Measurements from ENCODE around the gene FPR3. TPM values are rescaled to one million over a fixed set of nuclear protein-coding genes. Genes with fewer than 3 reads are reported as not detected.

Gene FPR3
- total and polyA plus RNA-seq, 9 of the 15 experiments (the other 6 are each of a cell fraction or from before 2014, with no cell fraction given), result 0.08 to 0.51 (median 0.22) TPM; not detected in 1

DNA sequence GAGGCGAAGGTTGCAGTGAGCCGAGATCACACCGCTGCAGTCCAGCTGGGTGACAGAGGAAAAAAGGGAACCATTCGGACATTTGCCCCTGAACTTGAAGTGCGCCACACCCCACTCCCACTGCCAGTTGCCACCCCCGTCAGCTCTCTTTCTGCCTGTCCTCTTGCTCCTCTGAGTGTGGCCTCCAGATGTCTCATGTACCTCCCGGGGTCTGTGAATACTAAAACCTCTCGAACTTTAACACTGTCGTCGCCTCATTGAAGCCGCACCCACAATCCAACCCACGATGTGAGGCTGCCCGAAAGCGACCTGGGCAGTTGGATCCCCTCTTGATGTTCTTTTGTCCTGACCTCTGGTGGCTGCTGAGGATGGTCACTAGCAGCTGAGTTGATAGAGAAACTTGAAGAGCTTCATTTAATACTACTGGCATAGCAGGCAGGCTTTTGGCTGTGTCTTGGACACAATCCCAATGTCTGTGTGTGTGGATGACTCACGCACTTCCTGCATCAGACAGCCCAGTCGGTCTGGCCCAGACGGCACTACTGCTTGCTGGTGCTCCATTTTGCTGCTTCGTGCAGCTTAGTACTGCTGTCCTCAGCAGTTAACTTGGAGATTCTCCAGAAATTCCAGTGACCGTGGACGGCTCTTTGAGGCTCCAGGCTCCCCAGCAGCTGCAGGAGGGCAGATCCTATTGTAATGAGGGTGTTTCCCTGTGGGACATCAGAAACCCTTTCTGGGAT is 4.2 kb downstream of the FPR3 start (continued):
- TF ChIP-seq RERE (CRISPR knock-in tag; IDR thresholded peaks at IDR 0.05; ENCODE audit: borderline replicate concordance), result no peak
- TF ChIP-seq, protein P1, sequence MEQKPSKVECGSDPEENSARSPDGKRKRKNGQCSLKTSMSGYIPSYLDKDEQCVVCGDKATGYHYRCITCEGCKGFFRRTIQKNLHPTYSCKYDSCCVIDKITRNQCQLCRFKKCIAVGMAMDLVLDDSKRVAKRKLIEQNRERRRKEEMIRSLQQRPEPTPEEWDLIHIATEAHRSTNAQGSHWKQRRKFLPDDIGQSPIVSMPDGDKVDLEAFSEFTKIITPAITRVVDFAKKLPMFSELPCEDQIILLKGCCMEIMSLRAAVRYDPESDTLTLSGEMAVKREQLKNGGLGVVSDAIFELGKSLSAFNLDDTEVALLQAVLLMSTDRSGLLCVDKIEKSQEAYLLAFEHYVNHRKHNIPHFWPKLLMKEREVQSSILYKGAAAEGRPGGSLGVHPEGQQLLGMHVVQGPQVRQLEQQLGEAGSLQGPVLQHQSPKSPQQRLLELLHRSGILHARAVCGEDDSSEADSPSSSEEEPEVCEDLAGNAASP (IDR thresholded peaks at IDR 0.05), result no peak
- TF ChIP-seq TBL1XR1 (IDR thresholded peaks at IDR 0.05; ENCODE audit: low read length in 2 of 2), result peak in 1 of 2 experiments; percentile 60; a peak in 1 of 4 replicates
- TF ChIP-seq TBP (optimal IDR thresholded peaks at IDR 0.05; ENCODE audit: low read depth, low read length), result peak; percentile 47
- peak; percentile 7; the same call in 1 of the 2 replicates for TF ChIP-seq AFF4 (CRISPR knock-in tag; IDR thresholded peaks at IDR 0.05)
- TF ChIP-seq ZNF12 (CRISPR knock-in tag; IDR thresholded peaks at IDR 0.05), result no peak
- no peak for TF ChIP-seq GABPB1 (CRISPR knock-in tag; IDR thresholded peaks at IDR 0.05)
- TF ChIP-seq SMAD4 (CRISPR knock-in tag; conservative IDR thresholded peaks at IDR 0.05), result peak; percentile 96
- TF ChIP-seq ZBTB17 (CRISPR knock-in tag; IDR thresholded peaks at IDR 0.05), result no peak
- 0 out of 2 replicates have a peak, but pooled peaks have one; percentile 7 for TF ChIP-seq TEAD2 (tag; IDR thresholded peaks at IDR 0.05)
- TF ChIP-seq ELF4 (CRISPR knock-in tag; IDR thresholded peaks at IDR 0.05), result peak; percentile 16; the same call in 1 of the 2 replicates
- no peak for TF ChIP-seq RHOXF2B (CRISPR knock-in tag; conservative IDR thresholded peaks at IDR 0.05)
- 0 out of 2 replicates have a peak, but pooled peaks have one; percentile 8 for TF ChIP-seq CAMTA2 (CRISPR knock-in tag; conservative IDR thresholded peaks at IDR 0.05)
- TF ChIP-seq ZNF311 (CRISPR knock-in tag; IDR thresholded peaks at IDR 0.05), result 0 out of 2 replicates have a peak, but pooled peaks have one; percentile 13
- peak; percentile 40 for TF ChIP-seq KDM5B (IDR thresholded peaks at IDR 0.05; ENCODE audit: insufficient replicate concordance, low read depth, low read length)
- TF ChIP-seq ATF1 (CRISPR knock-in tag; IDR thresholded peaks at IDR 0.05), result no peak
- peak; percentile 16; the same call in 1 of the 2 replicates for TF ChIP-seq ATF1 (tag; IDR thresholded peaks at IDR 0.05)
- no peak for TF ChIP-seq MCM5 (IDR thresholded peaks at IDR 0.05; ENCODE audit: low read depth)
- TF ChIP-seq ZNF354B (CRISPR knock-in tag; IDR thresholded peaks at IDR 0.05), result no peak; the same call in 1 of the 2 replicates
